Activated CD8-positive, alpha-beta memory T cell treated with anti-CD3 and anti-CD28 coated beads for 1 hour (primary cell): ENCODE data around the gene EVI5.
"Not testable (repeated sequence)": the region's sequence is repeated elsewhere in the genome, so short reads cannot be mapped to it uniquely, and the experiment has no call there.

Experiments used
- DNase-seq, 2 donors: peaks; one replicate each; pipeline ENCODE4 v3.0.0-alpha.2; 2020; ENCODE audit warnings: low read depth in 1 of 2; ENCODE audit errors: extremely low read depth in 1 of 2

Gene EVI5

DNA sequence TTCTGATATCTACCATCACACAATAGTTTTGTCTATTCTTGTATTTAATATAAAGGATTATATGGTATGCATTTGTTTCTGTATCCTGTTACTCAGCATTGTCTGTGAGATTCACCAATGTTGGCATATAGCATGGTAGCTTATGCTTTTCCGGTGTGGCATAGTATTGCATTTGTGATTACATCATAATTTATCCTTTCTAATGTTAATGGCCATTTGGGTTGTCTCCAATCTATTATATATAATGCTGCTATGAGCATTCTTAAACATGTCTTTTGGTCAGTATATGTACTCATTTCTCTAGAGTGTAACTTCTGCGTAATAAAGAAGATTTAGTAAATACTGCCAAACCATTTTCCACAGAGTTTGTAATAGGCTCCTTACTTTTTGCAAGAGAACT, 257.2 kb downstream of the EVI5 start:
- no peak for DNase-seq

- DNase-seq, result not testable (repeated sequence)
These were observed 259.8 kb downstream of the EVI5 start for GRCh38 chr1:92524944-92525590.

GRCh38 chr1:92519043-92519442, 265.9 kb downstream of the EVI5 start:
- DNase-seq, result no peak

- DNase-seq, result no peak
These were observed 268.3 kb downstream of the EVI5 start for GRCh38 chr1:92516574-92516973.

- DNase-seq, result no peak
These were observed 269.1 kb downstream of the EVI5 start for GRCh38 chr1:92515796-92516201.

- no peak for DNase-seq
These were observed 273.4 kb downstream of the EVI5 start for GRCh38 chr1:92511541-92511940.

DNA sequence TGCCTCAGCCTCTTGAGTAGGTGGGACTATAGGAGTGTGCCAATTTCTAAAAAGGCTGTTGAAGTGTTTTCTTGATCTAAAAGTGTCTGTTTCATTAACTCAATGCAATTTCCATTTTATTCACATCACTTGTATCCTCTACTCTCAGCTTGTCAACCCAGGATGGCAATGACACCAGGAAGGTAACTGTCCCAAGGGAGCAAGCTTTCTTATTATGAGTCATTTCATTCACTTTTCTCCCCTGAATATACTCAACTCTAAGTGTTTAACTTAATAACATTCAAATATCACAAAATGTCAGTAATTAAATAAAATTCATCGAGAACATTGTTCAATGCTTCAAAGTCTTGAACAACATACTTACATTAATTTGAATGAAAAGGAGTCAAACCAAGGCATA, 275.3 kb downstream of the EVI5 start:
- no peak for DNase-seq

DNA sequence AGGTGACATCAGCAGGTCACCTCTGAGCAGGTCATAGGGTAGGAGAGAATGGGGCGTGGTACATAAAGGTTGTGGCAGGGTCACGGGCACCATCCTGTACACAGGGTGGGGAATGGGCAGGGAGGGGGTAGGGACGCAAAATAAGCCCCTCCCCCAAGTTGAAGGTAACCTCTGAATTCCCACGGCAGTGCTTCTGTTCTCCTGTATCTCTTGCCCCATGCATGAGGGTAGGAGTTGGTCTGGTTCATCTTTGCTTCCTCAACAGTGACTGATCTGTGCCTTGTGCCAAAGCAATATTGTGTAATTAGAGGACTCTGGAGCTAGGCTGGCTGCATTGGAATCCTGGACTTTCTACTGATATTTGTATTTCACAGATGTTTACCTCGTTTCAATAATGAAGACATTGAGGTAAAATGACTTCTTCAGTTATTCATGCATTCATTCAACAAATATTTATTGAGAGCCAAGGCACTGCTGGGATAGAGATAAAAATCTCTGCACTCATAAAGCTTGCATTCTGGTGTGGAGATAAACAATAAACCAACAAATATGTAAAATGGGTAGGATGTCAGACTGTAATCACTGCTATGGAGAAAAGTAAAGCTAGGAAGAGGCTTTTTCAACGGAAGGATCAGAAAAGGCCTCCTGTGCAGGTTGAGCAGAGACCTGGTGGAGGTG, 279.8 kb downstream of the EVI5 start:
- DNase-seq, result no peak

- no peak for DNase-seq
These were observed 280.5 kb downstream of the EVI5 start for GRCh38 chr1:92504291-92505014.

DNA sequence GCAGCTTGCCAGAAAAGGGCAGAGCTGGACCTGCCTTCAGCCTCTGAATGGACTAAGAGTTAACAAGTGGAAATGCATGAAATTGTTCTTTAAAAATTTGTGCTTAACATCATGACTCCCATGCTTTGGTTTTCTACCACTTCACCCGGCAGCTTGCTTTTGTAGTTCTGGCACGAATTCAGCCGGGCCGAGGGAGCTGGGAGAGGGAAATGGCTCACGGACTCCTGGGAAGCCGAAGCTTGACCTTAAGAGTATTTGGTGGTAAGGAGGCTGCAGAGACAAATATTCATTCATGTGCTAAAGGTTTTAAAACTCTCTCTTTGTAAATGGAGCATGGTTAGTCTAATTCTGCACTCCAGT, 281.0 kb downstream of the EVI5 start:
- no peak for DNase-seq

DNA sequence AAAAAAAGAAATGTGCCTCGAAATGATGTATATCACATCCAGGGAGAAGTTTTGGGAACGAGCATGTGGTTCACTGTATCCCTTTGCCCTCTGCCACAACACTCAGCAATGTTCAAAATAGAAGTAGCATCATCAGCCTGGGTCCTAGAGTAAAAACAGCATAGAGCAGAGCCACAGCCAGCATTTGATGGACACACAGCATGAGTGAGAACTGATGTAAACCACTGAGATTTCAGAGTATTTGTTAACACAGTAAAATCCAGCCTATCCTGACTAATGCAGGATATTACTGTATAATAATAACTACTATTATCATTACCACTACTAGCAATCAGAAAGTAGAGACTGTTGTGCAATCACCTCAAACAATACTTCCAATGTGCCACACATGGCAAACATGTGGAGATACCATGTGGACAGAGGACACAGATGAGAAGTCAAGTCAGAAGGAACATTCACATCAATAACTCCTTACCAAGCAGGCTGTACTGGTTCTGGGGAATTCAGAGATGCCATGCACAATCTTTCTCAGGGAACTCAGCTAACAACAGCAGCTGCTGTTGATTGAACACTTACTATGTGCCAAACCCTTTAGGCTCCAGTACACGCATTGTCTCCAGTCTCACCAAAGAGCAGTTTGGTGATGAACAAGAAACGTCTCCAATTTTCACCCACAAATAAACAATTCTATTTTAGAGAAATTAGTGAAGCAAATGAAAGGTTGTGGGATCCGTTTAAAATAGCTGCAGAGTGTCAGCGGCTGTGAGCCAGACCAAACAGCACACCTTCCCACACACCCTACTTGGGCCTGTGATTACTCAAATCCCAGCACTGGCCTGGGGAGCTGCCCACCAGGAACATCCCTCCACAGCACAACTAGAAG, 281.6 kb downstream of the EVI5 start:
- DNase-seq, result no peak

- no peak for DNase-seq
These were observed 282.7 kb downstream of the EVI5 start for GRCh38 chr1:92502247-92502646.

GRCh38 chr1:92500552-92500951, 284.4 kb downstream of the EVI5 start:
- no peak for DNase-seq

- DNase-seq, result no peak
These were observed 289.4 kb downstream of the EVI5 start for GRCh38 chr1:92495392-92496063.

GRCh38 chr1:92494485-92495141, 290.3 kb downstream of the EVI5 start:
- DNase-seq, result no peak

GRCh38 chr1:92493139-92493538, 291.8 kb downstream of the EVI5 start:
- no peak for DNase-seq

GRCh38 chr1:92488832-92489231, 296.1 kb downstream of the EVI5 start:
- no peak for DNase-seq

- DNase-seq, result no peak
These were observed 296.5 kb downstream of the EVI5 start for GRCh38 chr1:92488416-92488815.

DNA sequence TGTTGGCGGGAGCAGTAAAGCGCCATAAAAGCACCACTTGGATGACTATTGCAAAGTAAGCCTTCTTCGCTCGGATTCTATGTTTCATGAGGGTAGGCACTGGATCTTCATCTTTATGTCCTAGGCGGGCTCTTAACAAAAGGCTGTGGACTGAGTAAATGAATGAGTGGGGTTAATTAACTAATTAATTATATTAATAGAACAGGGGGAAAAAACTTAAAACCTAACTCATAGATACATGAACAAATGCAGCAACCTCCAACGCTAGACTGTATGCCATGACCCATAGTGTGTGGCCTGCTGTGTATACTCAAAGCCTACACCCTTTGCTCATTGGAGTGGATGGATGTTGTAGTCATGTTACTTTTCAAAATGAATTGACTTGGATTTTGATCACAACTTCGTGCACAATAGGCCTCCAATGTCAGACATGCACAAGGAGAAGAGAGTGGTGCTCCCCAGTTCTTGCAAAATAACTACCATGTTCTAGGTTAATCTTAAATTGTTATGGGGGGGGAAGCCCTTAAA, 297.8 kb downstream of the EVI5 start:
- no peak for DNase-seq
